Upper lobe of left lung (tissue), 4 donors: Measurements from ENCODE around the gene MTMR4.

Experiments
- CTCF ChIP-seq, 6 experiments: fragments of 450-650 bp in 4 of 6; fragments of 200-600 bp in 2 of 6; sonication (generic) in 2 of 6; IDR thresholded peaks; one replicate each; pipeline ENCODE4 v1.5.1; 2016 to 2019; ENCODE audit warnings: antibody characterized with exemption in 6 of 6
- POLR2A ChIP-seq, 4 donors: fragments of 450-650 bp; IDR thresholded peaks; one replicate each; pipeline ENCODE4 v1.5.1; 2016 to 2017; ENCODE audit warnings: antibody characterized with exemption in 4 of 4, mild to moderate bottlenecking in 2 of 4
- POLR2AphosphoS5 ChIP-seq, 2 donors: sonication (generic); formaldehyde crosslinking; IDR thresholded peaks; one replicate each; pipeline ENCODE4 v1.5.1; 2017; ENCODE audit warnings: antibody characterized with exemption in 2 of 2

DNA sequence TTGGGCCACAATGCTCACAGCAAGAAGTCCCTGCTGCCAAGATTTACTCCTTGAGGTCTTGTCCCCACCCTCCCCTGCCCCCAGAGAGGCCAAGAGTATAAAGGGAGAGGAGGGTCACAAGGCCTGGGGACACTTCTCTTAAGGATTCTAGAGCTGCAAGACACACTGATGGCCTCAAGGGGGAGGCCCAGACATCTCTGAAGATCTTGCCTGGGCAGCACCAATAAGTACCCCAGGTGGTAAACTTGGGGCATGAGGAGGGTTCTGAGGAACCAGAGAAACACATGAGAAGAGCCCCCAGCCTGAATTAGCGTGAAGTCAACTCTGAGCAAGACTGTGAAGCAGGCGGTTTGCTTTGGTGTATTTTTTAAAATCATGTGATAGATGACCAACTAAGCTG, 26.8 kb upstream of the MTMR4 start:
- TF ChIP-seq CTCF (IDR thresholded peaks at IDR 0.05) (peak in 3 of 6 experiments; percentile 6 to 13 (median 8)), POLR2A (IDR thresholded peaks at IDR 0.05) (no peak), POLR2AphosphoS5 (IDR thresholded peaks at IDR 0.05) (no peak)
